Peyer's patch (tissue), 4 donors: Measurements from ENCODE around the gene THAP10.

Experiments
- CTCF ChIP-seq, 6 experiments: fragments of 450-650 bp in 4 of 6; fragments of 200-600 bp in 2 of 6; sonication (generic) in 1 of 6; IDR thresholded peaks; one replicate each; pipeline ENCODE4 v1.5.1; 2017 to 2019; ENCODE audit warnings: antibody characterized with exemption in 6 of 6, mild to moderate bottlenecking in 3 of 6, moderate library complexity in 1 of 6
- POLR2A ChIP-seq, 2 donors: fragments of 450-650 bp; IDR thresholded peaks; one replicate each; pipeline ENCODE4 v1.5.1; 2017; ENCODE audit warnings: antibody characterized with exemption in 2 of 2, mild to moderate bottlenecking in 2 of 2, moderate library complexity in 2 of 2

- TF ChIP-seq POLR2A (IDR thresholded peaks at IDR 0.05) (no peak), CTCF (IDR thresholded peaks at IDR 0.05) (no peak)
These were observed 9.9 kb downstream of the THAP10 start for GRCh38 chr15:70882361-70882760.
